ENCODE data around the gene ARHGAP8. TPM values are rescaled to one million over a fixed set of nuclear protein-coding genes. Genes with fewer than 3 reads are reported as not detected.

ARHGAP8 gene
- total and polyA plus RNA-seq, 8 donors = 7.8 to 63.6 (median 11.3) TPM

GRCh38 chr22:44729391-44730021, 22.9 kb upstream of the ARHGAP8 start:
- peak in 1 of 2 donors; percentile 92 for DNase-seq
- Histone ChIP-seq H3K27ac (peak overlapping the region in 4 of 5 donors; percentile 1 to 70 (median 66)), H3K4me1 (peaks cover 0 to 20% (median 17%) of the 10 kb centered on the region in 4 donors), H3K4me3 (peak overlapping the region in 2 of 4 donors; percentile 2 to 16), H3K36me3 (peaks cover 3 to 54% (median 52%) of the 10 kb centered on the region in 4 donors), H3K9me3 (no peaks in the 10 kb centered on the region), H3K27me3 (no peaks in the 10 kb centered on the region)
- TF ChIP-seq POLR2A (IDR thresholded peaks at IDR 0.05) = no peak
- no peak for TF ChIP-seq CTCF (IDR thresholded peaks at IDR 0.05)
- TF ChIP-seq EP300 (IDR thresholded peaks at IDR 0.05) = no peak
- no peak for TF ChIP-seq POLR2AphosphoS5 (IDR thresholded peaks at IDR 0.05)
- intact Hi-C loops (cut with DNase I; ENCODE audit: low total_unique reads) = no loop called here
- 60 to 80% (median 74%) methylated on average over 25 to 39 of the region's 39 CpGs for WGBS, 5 donors

DNA sequence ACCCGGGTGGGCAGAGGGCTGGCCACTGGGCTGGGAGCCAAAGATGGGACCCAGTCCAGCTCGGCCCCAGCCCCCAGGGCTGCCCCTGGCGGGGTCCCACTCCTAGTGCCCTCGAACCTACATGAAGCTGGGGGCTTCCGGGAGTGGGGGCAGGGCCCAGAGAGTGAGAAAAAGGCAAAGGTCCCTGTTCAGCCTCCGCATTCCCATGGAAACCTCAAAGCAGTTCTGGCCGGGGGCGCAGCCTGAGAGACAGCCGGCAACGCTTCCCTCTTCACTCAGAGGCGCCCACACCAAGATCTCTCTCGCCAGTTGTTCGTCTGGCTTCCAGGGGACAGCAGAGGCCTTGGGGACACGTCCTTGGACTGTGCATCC, 22.4 kb upstream of the ARHGAP8 start:
- H3K4me3 ChIP-seq = no peak overlapping the region
- TF ChIP-seq EP300 (IDR thresholded peaks at IDR 0.05) (no peak), CTCF (IDR thresholded peaks at IDR 0.05) (no peak), POLR2AphosphoS5 (IDR thresholded peaks at IDR 0.05) (no peak), POLR2A (IDR thresholded peaks at IDR 0.05) (no peak)
- WGBS, 5 donors = 64 to 74% (median 68%) methylated on average over 12 to 14 of the region's 14 CpGs

GRCh38 chr22:44730490-44731356, 21.7 kb upstream of the ARHGAP8 start:
- Histone ChIP-seq H3K36me3 (peaks cover 3 to 44% (median 40%) of the 10 kb centered on the region in 4 donors), H3K4me3 (no peak overlapping the region), H3K9me3 (no peaks in the 10 kb centered on the region), H3K27me3 (peaks cover 0 to 6% (median 0%) of the 10 kb centered on the region in 3 donors), H3K4me1 (peaks cover 0 to 21% (median 17%) of the 10 kb centered on the region in 4 donors), H3K27ac (peak overlapping the region in 1 of 5 donors; percentile 66)
- no peak for DNase-seq
- intact Hi-C loops (cut with DNase I; ENCODE audit: low total_unique reads) = no loop called here
- no peak for TF ChIP-seq POLR2AphosphoS5 (IDR thresholded peaks at IDR 0.05)
- TF ChIP-seq CTCF (IDR thresholded peaks at IDR 0.05) = no peak
- TF ChIP-seq EP300 (IDR thresholded peaks at IDR 0.05) = no peak
- no peak for TF ChIP-seq POLR2A (IDR thresholded peaks at IDR 0.05)
- WGBS, 5 donors = 78 to 90% (median 85%) methylated on average over 9 to 19 of the region's 19 CpGs

More for the DNA sequence above, 22.4 kb upstream of the ARHGAP8 start:
- Histone ChIP-seq H3K9me3 (no peaks in the 10 kb centered on the region), H3K36me3 (peaks cover 3 to 51% (median 47%) of the 10 kb centered on the region in 4 donors), H3K27me3 (no peaks in the 10 kb centered on the region), H3K27ac (peak overlapping the region in 4 of 5 donors; percentile 1 to 70 (median 66)), H3K4me1 (peaks cover 0 to 20% (median 17%) of the 10 kb centered on the region in 4 donors)
- intact Hi-C loops (cut with DNase I; ENCODE audit: low total_unique reads) = no loop called here
- peak in 1 of 2 donors; percentile 67 for DNase-seq

GRCh38 chr22:44731357-44731970, 20.9 kb upstream of the ARHGAP8 start:
- no peak for DNase-seq
- TF ChIP-seq POLR2AphosphoS5 (IDR thresholded peaks at IDR 0.05) (no peak), POLR2A (IDR thresholded peaks at IDR 0.05) (no peak), EP300 (IDR thresholded peaks at IDR 0.05) (no peak), CTCF (IDR thresholded peaks at IDR 0.05) (no peak)
- 81 to 100% (median 83%) methylated on average over 4 to 7 of the region's 7 CpGs for WGBS, 5 donors
- Histone ChIP-seq H3K4me3 (no peak overlapping the region), H3K4me1 (peaks cover 0 to 28% (median 20%) of the 10 kb centered on the region in 4 donors), H3K9me3 (no peaks in the 10 kb centered on the region), H3K36me3 (peaks cover 3 to 36% (median 32%) of the 10 kb centered on the region in 4 donors), H3K27me3 (peaks cover 0 to 14% (median 0%) of the 10 kb centered on the region in 3 donors), H3K27ac (no peak overlapping the region)
- intact Hi-C loops (cut with DNase I; ENCODE audit: low total_unique reads) = no loop called here
